ENCODE data around the gene CDYL2.

CDYL2 gene

DNA sequence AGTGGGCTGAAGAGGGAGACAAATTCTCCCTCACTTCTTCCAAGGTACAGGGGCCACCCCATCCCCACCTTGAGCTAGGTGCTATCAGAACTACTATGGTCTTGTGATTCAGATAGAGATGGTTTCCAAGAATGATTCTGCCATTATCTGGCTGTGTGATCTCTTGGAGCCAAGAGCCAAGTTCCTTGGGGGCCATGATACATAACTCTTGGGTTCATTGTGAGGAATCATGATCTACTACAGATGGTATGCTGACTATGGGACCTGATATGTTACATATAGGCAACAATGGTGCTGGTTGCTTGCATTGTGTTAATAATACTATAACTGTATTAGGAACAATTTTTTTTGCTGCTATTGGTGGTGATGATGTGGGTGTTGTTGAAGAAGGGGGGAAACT lies 217.9 kb downstream of the CDYL2 start:
- no peak for DNase-seq

DNA sequence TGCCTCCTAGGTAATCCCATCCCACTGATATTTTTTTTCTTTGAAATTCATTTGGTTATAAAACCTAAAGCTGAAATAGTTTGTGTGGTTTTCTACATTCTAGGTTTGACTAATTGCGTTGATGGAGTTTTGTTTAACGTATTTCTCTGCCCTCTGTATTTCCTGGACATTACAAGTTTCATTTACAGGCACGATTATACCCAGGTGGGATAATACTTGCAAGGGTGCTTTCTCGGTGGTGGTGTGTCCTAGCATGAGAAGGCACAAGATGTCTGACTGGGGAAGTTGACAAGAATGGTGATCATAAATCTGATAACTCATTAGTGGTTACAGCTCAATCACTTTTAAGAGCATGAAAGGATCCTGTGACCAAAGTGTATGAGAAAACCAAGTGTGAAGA lies 218.6 kb downstream of the CDYL2 start:
- no peak for DNase-seq

DNA sequence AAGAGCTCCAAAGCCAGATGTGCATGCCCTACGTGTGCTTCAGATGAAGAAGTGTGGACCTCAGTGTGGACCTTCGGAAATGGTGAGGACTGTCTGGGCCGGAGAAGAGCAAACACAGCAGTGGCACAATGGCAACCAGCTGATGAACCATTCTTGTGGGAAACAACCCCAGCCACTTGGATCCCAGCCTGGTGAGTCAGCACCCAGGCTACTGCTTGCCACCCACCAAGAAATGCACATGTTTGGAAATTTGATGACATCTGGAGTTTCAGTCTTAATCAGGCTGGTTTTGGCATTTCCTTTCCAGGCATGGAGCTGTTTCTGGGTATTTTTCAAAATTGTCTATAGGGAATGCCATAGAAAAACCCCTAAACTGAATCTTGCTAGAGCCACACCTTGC lies 220.9 kb downstream of the CDYL2 start:
- no peak for DNase-seq

DNA sequence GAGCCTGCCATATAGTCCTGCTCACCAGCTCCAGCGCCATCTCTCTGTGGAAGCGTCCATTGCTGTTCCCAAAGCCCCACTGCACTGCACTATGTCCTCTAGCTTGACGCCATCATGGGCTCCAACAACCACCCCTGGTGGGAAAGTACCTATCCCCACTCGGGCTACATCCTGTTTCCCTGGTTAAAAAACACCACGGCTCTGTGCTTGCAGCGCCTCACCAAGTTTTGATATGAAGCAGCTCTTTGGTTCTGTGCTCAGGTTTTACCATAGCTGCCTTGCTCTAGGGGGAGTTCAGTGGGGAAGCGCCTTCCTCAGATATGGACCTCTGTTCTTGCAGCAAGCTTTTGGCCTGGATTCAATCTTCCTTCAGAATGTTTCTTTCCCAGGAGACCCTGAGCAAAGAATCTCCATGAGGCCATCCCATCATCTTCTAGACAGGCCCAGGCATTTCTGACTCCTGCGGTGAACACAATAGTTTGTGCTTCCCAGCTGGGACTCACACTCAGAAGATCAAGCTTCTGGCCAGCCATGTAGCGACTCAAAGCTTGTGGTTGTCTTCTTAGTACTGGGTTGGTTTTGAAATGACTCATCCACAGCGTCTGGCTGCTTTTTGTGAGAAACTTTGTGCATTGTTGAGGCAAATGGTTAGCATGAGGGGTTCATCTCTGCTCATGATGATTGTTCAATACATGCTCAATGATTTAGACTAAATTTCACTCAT lies 224.1 kb downstream of the CDYL2 start:
- DNase-seq: no peak

DNA sequence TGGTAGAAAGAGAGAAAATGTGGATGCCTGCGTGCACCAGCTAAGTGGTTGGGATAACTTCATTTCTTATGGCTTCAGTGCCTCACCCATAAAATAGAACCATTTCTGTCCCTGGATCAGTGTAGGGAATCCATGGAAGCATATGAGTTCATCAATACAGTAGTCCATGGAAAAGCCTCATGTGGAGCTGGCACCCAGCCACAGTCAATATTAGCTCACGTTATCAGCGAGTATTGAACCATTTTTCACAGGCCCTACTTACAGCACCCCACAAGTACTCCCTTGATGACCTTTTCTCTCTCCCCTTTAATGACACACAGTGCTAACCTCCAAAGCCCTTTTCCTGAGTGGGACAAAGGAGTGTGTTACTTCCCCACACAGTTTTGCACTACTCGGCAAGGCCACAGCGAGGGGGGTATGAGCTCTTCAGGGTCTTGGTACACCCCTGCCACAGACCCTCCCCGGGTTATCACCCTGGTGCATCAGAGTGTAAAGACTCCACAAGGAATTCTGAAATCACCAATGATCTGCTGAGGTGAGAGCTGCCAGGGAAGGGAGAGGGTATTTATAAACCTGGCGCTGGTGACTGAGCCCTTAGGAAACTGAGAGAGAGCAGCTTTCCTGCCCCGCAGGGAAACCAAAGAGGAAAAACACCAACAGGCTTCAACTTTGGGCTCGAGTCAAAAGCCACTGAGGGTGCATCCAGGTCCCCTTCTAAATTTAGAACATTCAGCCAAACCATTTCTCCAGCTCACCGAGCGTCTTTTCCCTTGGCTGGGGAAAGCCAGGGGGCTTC lies 226.7 kb downstream of the CDYL2 start:
- DNase-seq: no peak

DNA sequence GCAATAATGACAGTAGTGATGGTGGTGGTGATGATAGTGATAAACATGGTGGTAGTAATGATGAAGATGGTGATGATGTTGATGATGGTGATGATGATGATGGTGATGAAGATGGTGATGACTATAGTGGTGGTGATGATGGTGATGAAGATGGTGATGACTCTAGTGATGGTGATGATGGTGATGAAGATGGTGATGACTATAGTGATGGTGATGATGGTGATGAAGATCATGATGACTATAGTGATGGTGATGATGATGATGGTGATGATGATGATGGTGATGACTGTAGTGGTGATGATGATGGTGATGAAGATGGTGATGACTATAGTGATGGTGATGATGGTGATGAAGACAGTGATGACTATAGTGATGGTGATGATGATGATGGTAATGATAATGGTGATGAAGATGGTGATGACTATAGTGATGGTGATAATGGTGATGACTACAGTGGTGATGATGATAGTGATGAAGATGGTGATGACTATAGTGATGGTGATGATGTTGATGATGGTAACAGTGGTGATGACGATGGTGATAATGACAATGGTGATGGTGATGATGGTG lies 228.0 kb downstream of the CDYL2 start:
- DNase-seq: no peak

DNA sequence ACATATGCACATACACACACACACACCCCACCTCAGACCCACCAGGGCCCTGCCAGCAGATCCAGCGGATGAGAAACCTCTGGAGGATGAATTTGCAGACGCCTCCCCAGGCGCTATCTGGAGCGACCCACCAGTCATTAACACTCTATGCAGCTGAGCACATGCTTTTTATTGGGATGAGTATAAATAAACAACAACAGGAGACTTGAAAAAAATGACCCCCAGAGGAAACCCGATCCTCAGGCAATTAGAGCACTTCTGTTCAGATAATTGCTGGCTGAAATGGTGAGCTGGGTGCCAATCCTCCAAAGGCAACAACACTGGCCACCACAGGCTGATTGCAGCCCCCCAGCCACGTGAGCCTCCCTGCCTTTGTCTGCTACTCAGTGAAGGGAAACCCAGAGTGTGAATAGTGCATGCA lies 230.7 kb downstream of the CDYL2 start:
- no peak for DNase-seq

DNA sequence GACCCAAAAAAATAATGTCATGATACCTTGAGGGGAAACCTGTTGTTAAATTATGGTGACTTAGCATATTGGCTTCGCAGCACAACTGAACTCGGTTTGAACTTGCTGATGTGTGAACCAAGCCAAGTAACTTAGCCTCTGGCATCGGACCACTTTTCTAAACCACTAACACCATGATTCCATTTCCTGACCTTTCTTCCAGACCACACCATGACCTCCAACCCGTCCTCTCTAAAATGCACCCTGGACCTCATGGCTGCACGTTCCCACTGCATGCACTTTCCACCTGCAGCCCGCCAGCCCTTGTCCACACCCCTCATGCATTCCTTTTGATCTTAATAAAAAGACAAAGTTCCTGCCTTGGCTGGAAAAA lies 234.3 kb downstream of the CDYL2 start:
- no peak for DNase-seq

DNA sequence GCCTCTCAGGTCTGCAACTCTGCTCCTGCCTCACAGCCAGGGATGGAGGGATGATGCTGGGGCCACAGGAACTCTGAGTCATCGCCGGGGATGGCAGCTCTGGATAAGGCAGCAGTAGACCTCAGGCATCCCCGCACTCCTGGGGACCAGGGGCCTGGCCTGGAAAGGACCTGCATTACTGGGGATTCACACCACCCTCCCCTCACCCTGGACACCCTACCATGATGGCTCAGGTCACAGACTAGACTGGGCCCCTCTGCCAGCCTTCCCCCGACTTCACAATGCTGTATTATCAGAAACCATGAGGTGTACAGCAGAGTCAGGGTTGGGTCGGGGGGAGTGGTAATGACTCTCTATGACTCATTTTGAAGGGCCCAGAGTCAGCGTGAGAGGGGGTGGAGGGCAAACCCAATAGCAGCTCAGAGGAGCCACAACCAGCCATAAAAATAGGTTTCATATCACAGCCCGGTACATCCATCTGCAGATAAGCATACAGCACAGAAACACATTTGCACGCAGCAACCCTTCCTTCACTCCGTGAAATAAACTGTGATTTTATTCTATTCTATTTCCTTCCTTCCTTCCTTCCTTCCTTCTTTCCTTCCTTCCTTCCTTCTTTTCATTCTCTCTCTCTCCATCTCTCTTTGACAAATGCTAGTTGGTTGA lies 234.8 kb downstream of the CDYL2 start:
- no peak for DNase-seq

DNA sequence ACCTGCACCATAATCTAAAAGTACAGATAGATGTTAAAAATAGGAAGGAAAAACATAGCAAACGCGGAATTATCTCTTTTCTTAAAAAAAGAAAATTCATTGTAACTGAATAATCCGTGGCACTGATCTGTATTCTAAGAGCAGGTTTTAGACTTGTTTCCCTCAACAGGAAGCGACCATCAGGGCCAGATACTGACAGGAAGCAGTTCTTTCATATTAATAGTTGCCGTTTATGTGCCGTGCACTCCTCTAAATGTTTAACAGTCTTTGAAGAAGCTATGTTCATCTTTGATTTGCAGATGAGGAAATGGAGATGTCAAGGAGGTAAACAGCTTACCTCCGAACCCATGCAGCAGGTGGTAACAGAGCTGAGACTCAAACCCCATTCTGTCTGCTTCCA lies 240.0 kb downstream of the CDYL2 start:
- DNase-seq: no peak

DNA sequence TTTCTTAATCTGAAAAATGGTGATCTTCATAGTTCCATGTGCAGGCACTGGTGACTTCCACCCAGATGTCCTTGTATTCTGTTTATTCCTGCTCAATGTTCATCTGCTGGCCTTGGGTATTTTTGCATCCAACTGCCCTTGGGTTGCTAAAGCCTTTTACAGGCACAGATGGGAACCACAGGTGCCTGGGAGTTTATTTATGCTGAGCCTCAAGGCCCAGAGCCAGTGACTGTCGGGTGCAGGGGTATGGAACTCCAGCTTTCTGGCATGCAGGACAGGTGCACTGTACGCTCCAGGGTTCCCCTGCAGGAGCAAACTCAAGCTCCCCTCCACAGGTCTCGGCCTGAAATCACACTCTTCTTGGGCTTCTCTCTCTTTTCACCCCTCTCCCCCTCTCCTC lies 241.3 kb downstream of the CDYL2 start:
- no peak for DNase-seq

DNA sequence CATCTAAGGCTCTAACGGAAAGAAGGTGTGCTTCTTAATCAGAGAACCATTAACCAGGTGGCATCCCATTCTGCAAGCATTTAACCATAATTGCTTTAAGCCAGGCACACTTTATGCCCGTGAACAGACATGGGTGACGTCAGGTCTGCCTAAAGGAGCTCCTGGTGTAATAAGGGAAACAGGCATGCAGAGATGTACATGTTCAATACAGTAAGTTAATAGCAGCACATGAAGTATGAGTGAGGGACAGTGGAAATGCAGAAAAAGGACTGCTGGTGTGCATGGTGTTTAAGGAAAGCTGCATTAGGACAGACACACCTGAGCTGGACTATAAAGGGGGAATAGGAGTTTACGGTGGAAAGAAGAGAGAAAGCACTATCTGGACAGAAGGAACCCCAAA lies 245.0 kb downstream of the CDYL2 start:
- DNase-seq: no peak

DNA sequence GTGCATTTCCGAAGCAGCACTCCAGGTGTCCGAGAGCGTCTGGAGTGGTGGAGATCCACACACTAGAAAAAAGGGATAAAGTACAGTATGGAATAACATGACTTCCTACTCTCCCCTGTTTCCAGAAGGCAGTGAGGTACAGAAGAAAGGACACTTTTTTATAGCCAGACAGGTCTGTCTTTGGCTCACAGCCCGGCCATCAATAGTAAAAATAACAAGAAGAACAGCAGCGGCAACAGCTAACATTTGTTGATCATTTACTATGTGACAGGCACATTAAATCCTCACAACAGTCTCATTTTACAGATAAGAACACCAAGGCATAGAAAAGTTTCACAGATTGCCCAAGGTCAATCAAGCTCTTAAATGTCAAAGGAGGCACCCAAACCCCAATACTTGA lies 247.4 kb downstream of the CDYL2 start:
- no peak for DNase-seq

DNA sequence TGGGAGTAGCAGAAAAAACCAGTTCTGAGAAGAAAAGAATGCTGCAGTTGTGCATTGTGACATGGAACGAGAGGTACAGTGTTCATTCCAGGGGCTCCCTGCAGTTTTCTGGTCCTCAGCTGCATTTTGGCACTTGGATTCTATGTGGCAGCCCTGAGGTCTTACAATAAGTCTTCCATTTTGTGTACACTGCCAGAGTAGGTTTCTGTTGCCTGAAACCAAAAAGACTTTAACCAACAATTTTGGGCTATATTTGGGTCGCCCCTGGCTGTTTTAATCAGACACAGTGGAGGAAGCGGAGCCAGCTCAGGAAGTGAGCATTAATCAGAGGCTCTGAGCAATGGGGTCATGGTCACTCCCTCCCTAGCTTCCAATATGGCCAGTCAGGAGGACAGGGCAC lies 247.9 kb downstream of the CDYL2 start:
- DNase-seq: no peak

DNA sequence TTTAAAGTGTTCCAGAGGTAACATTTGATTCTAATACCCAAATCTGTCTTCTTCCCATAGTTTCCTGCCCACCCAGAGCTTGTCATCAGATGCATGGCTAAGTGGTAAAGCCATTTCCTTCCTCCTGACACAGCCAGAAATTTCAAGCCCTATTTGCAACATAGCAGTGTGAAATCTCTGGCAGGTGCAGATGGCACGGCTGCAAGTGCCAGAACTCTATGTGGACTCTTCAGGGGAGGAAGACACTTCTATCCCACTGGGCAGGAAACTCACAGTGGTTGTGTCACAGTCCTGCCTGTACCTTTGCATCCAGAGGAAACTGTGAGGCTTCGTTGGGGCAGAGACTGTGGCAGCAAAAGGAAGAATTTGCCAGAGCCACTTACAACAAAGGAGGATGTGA lies 250.4 kb downstream of the CDYL2 start:
- no peak for DNase-seq

DNA sequence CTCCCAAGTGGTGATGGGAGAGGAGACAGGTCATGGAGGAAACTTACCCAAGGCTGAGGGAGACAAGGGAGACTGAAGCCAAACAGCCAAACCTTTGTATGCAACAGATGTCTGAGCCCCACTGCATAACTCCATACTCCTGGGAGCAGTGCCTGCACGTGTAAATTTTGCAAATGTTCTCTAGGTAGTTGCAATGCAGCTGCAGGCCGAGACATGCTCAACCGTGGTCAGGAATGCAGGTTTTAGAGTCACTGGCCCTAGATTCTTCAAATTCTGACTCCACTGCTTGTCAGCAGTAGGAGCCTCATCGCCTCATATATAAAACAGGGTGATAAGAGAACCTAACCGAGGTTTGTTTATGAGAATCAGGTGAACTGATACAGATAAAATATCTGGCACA lies 252.1 kb downstream of the CDYL2 start:
- DNase-seq: no peak

Data from NCI-H187 treated with DMSO at 0.1 percent for 48 hours (cell line).